Glutamatergic neuron (in vitro differentiated cells): ENCODE data around the gene SHH. TPM values are rescaled to one million over a fixed set of nuclear protein-coding genes. Genes with fewer than 3 reads are reported as not detected.
"Not testable (repeated sequence)": the region's sequence is repeated elsewhere in the genome, so short reads cannot be mapped to it uniquely, and the experiment has no call there.

Experiments
- DNase-seq: peaks from one replicate; pipeline ENCODE4 v3.0.0; 2022
- H3K27ac Mint-ChIP-seq: one replicate; pipeline ENCODE4 v1.8.0; 2020; ENCODE audit warnings: mild to moderate bottlenecking, mixed read lengths, inconsistent platforms; ENCODE audit not compliant: unreplicated experiment
- H3K27me3 Mint-ChIP-seq: one replicate; pipeline ENCODE4 v1.8.0; 2020; ENCODE audit warnings: mild to moderate bottlenecking, moderate library complexity, mixed read lengths, inconsistent platforms; ENCODE audit not compliant: unreplicated experiment
- H3K36me3 Mint-ChIP-seq: one replicate; pipeline ENCODE4 v1.8.0; 2020; ENCODE audit warnings: mild to moderate bottlenecking, mixed read lengths, inconsistent platforms; ENCODE audit not compliant: unreplicated experiment
- H3K4me1 Mint-ChIP-seq: one replicate; pipeline ENCODE4 v1.8.0; 2020; ENCODE audit warnings: mild to moderate bottlenecking, low read depth, mixed read lengths, inconsistent platforms; ENCODE audit not compliant: unreplicated experiment
- H3K4me3 Mint-ChIP-seq: one replicate; pipeline ENCODE4 v1.8.0; 2020; ENCODE audit warnings: mild to moderate bottlenecking, mixed read lengths, inconsistent platforms; ENCODE audit not compliant: unreplicated experiment
- H3K9me3 Mint-ChIP-seq: one replicate; pipeline ENCODE4 v1.8.0; 2020; ENCODE audit warnings: mild to moderate bottlenecking, moderate library complexity, mixed read lengths, inconsistent platforms; ENCODE audit not compliant: unreplicated experiment
- total RNA-seq: library from RNA; stranded (reverse); fragmentation: NEBNext Ultra II Directional; extraction: Animal tissue kit (Norgen Biotek cat#: 25700); gene quantifications from one replicate; pipeline ENCODE4 v1.2.1, GENCODE V29; 2021; ENCODE audit not compliant: unreplicated experiment
- TF ChIP-seq, protein P1 (sequence below): fragments of 200-600 bp; sonication (generic); IDR thresholded peaks from one replicate; pipeline ENCODE4 v1.5.0; 2021; ENCODE audit not compliant: partially characterized antibody, unreplicated experiment

SHH gene
- total RNA-seq, 1 donor from 2014 or later = not detected

DNA sequence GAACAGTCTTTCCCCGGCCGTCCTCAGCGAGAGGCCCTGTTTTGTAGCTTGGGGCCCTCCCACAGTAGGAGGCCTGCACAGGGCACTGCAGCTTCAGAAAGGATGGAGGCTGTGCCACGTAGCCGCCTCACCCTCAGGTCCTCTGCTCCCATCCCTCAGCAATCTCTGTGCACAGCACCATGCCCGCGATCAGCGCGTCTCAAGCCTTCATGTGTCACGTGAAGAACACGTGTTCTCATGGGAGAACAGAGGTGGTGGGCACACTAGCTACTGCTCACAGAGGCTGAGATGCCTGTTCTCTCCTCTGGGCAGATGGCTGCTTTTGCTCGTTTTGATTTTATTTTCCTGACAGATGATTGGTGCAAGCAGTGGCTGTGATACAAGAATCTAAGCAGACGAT is 8.5 kb upstream of the SHH start:
- DNase-seq = no peak
- Mint-ChIP-seq H3K9me3 (no peaks in the 10 kb centered on the region), H3K4me1 (no peaks in the 10 kb centered on the region), H3K27ac (no peak overlapping the region), H3K27me3 (peaks cover 2% of the 10 kb centered on the region), H3K36me3 (no peaks in the 10 kb centered on the region), H3K4me3 (no peak overlapping the region)
- TF ChIP-seq, protein P1, sequence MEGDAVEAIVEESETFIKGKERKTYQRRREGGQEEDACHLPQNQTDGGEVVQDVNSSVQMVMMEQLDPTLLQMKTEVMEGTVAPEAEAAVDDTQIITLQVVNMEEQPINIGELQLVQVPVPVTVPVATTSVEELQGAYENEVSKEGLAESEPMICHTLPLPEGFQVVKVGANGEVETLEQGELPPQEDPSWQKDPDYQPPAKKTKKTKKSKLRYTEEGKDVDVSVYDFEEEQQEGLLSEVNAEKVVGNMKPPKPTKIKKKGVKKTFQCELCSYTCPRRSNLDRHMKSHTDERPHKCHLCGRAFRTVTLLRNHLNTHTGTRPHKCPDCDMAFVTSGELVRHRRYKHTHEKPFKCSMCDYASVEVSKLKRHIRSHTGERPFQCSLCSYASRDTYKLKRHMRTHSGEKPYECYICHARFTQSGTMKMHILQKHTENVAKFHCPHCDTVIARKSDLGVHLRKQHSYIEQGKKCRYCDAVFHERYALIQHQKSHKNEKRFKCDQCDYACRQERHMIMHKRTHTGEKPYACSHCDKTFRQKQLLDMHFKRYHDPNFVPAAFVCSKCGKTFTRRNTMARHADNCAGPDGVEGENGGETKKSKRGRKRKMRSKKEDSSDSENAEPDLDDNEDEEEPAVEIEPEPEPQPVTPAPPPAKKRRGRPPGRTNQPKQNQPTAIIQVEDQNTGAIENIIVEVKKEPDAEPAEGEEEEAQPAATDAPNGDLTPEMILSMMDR = no peak

DNA sequence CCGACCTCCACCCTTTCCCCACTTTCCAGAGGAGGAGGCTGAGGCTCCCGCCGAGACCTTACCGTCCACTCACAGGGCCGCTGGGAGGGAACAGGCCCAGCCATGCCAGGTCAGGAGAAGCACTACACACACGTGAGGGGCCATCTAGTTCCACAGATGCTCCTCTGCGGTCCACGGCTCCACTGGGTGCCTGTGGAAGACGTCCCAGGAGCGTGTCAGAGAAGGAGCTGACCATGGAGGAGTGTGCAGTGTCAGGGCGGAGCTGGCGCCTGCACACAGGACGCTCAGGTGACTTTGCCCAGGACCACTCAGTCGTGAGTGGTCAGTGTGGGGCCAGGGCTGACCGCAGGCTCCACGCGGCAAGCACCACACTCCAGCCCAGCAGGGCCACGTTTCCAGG is 8.0 kb upstream of the SHH start:
- Mint-ChIP-seq H3K36me3 (no peaks in the 10 kb centered on the region), H3K27ac (no peak overlapping the region), H3K4me1 (no peaks in the 10 kb centered on the region), H3K9me3 (peaks cover 3% of the 10 kb centered on the region), H3K4me3 (no peak overlapping the region), H3K27me3 (peaks cover 4% of the 10 kb centered on the region)
- no peak for DNase-seq
- TF ChIP-seq, protein P1 = no peak

GRCh38 chr7:155819186-155819585 is 6.9 kb upstream of the SHH start:
- H3K27ac Mint-ChIP-seq = no peak overlapping the region
- no peak overlapping the region for H3K4me3 Mint-ChIP-seq
- TF ChIP-seq, protein P1 = no peak
- H3K9me3 Mint-ChIP-seq = peaks cover 3% of the 10 kb centered on the region
- H3K4me1 Mint-ChIP-seq = no peaks in the 10 kb centered on the region
- H3K27me3 Mint-ChIP-seq = peaks cover 4% of the 10 kb centered on the region
- H3K36me3 Mint-ChIP-seq = no peaks in the 10 kb centered on the region
- no peak for DNase-seq

DNA sequence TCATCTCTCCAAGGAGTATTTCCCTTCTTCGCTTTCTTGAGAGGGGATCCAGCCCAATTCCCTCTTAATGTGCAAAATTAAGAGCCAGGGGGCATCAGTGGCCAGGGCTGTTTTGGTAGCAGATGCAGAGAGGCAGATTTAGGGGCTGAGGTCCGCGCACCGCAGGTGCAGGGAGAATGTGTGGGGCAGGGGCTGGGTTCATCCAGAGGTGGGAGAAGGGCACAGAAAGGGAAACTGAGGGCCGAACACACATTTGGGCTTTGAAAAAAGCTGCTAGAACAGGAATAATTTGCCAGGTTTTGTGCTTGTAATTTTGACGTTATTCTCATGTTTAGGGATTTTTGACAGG is 6.5 kb upstream of the SHH start:
- Mint-ChIP-seq H3K4me1 (no peaks in the 10 kb centered on the region), H3K27me3 (peaks cover 6% of the 10 kb centered on the region), H3K27ac (no peak overlapping the region), H3K9me3 (peaks cover 3% of the 10 kb centered on the region), H3K36me3 (no peaks in the 10 kb centered on the region), H3K4me3 (no peak overlapping the region)
- TF ChIP-seq, protein P1 = no peak
- DNase-seq = no peak

- H3K27ac Mint-ChIP-seq = no peak overlapping the region
- H3K4me1 Mint-ChIP-seq = no peaks in the 10 kb centered on the region
- H3K9me3 Mint-ChIP-seq = peaks cover 3% of the 10 kb centered on the region
- DNase-seq = no peak
- no peaks in the 10 kb centered on the region for H3K36me3 Mint-ChIP-seq
- TF ChIP-seq, protein P1 = no peak
- no peak overlapping the region for H3K4me3 Mint-ChIP-seq
- H3K27me3 Mint-ChIP-seq = peaks cover 9% of the 10 kb centered on the region
These were observed 6.0 kb upstream of the SHH start for GRCh38 chr7:155818154-155818819.

DNA sequence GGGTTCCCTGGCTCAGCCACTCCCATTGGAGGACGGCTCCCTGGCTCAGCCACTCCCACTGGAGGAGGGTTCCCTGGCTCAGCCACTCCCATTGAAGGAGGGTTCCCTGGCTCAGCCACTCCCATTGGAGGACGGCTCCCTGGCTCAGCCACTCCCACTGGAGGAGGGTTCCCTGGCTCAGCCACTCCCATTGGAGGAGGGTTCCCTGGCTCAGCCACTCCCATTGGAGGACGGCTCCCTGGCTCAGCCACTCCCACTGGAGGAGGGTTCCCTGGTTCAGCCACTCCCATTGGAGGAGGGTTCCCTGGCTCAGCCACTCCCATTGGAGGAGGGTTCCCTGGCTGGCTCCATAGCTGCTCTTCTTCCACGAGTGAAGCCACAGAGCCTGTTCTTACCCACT is 5.3 kb upstream of the SHH start:
- H3K4me1 Mint-ChIP-seq, H3K9me3 Mint-ChIP-seq, H3K36me3 Mint-ChIP-seq, H3K4me3 Mint-ChIP-seq, DNase-seq, H3K27ac Mint-ChIP-seq: not testable (repeated sequence)
- H3K27me3 Mint-ChIP-seq = peaks cover 16% of the 10 kb centered on the region
